Left renal pelvis (tissue), 4 donors: Measurements from ENCODE around the gene HSD17B10. TPM values are rescaled to one million over a fixed set of nuclear protein-coding genes. Genes with fewer than 3 reads are reported as not detected.
"Not testable (repeated sequence)": the region's sequence is repeated elsewhere in the genome, so short reads cannot be mapped to it uniquely, and the experiment has no call there.

Source experiments
- DNase-seq, 4 donors: peaks; one replicate each; pipeline ENCODE4 v3.0.0-alpha.2; 2013; ENCODE audit warnings: low read depth in 4 of 4, low spot score in 3 of 4
- polyA plus RNA-seq, 4 donors: library from polyadenylated mRNA; unstranded; fragments of 120-200 nt; gene quantifications; one replicate each; pipeline ENCODE4 v1.2.1, GENCODE V29; 2013; ENCODE audit not compliant: insufficient read length in 4 of 4

Gene HSD17B10
- polyA plus RNA-seq, 4 donors = 67.8 to 115 (median 100) TPM

- DNase-seq = no peak
These were observed 4.1 kb upstream of the HSD17B10 start for GRCh38 chrX:53438174-53438831.

DNA sequence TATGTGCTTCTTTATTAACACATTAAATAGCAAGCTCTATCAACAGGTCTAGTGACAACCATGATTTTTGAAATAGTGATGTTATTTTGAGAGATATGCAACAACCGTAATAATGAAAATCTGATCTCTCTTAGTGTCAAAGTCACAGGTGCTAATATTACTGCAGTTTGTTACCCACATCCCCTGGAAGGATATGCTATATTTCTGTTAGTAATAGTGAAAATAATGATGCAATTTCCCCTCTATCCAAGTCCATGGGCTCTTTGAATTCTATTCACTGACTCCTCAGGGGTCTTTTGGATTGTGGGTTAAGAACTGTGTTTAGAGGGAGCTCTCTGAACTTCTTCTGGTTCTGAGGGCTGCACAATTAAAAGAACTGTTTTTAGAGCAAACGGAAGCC lies 3.0 kb upstream of the HSD17B10 start:
- DNase-seq = no peak

GRCh38 chrX:53435997-53436396 lies 1.8 kb upstream of the HSD17B10 start:
- DNase-seq = no peak

- DNase-seq = no peak
These were observed 3.9 kb downstream of the HSD17B10 start for GRCh38 chrX:53430231-53430630.

DNA sequence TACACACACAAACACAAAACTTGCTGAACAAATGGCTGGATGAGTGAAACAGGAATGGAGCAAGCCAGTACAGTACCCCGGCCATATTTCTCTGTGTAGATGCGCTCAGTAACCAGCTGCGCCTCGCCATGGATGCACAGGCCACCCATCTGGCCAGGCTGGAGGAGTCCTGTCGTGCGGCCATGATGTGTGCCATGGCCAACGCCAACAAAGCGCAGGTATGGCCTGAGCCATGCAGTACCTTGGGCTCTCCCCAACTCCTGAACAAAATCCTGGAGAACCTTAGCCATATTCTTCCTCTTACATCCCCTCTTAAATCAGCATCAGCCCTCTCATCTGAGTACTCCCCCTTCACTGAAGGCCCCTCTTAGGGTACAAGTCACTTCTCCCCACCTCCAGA lies 4.4 kb downstream of the HSD17B10 start:
- DNase-seq = no peak

- DNase-seq = no peak
These were observed 11.3 kb downstream of the HSD17B10 start, which contains the start of gene RIBC1 for GRCh38 chrX:53422861-53423306. TSS of gene RIBC1 (plus strand) at chrX:53422873. CDS start at chrX:53426277, 3,404 bp downstream.

GRCh38 chrX:53422086-53422860 lies 11.9 kb downstream of the HSD17B10 start, which contains the start of gene SMC1A:
TSS of gene SMC1A (minus strand) at chrX:53422654. CDS start at chrX:53422600, 54 bp downstream.
- DNase-seq = peak; percentile 86 to 92 (median 88)

- DNase-seq = peak in 1 of 4 donors; percentile 39
These were observed 12.4 kb downstream of the HSD17B10 start for GRCh38 chrX:53421772-53422085.

- no peak for DNase-seq
These were observed 13.0 kb downstream of the HSD17B10 start for GRCh38 chrX:53421125-53421524.

- DNase-seq = not testable (repeated sequence)
These were observed 13.8 kb downstream of the HSD17B10 start for GRCh38 chrX:53420351-53420750.

- DNase-seq = no peak
These were observed 21.7 kb downstream of the HSD17B10 start for GRCh38 chrX:53412446-53412845.

DNA sequence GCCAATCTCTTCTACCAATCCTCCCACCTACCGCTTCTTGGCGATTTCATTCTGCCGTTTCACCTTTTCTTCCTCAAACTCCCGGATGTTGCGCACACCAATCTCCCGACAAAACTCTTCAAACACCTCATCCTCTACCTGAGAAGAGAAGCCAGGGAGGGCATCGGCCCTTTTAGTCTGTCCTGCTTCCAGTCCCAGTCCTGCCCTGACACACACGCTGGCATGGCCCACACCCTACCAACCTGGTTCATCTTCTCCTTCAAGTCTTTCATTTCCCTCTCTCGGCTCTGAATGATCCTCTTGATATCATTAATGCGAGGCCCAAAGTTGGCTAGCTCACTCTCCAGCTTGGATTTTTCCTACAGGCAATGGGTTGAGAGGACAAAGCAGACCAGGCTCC lies 30.6 kb downstream of the HSD17B10 start:
- DNase-seq = no peak

GRCh38 chrX:53398216-53398615 lies 36.0 kb downstream of the HSD17B10 start:
- DNase-seq = no peak

GRCh38 chrX:53395605-53396298 lies 38.4 kb downstream of the HSD17B10 start:
- DNase-seq = no peak

GRCh38 chrX:53383376-53384076 lies 50.6 kb downstream of the HSD17B10 start:
- DNase-seq = no peak

Other genes starting within 250 kb of the HSD17B10 start
- gene KDM5C, start 209.2 kb downstream of the HSD17B10 start, polyA plus RNA-seq = 10 to 100 TPM; 61.3 to 76.7 (median 70.7) TPM
- gene IQSEC2, start 152.8 kb downstream of the HSD17B10 start, polyA plus RNA-seq = 10 to 100 TPM; 12.3 to 18.4 (median 13.7) TPM
- 100 to 1,000 TPM in 2 of 4 donors, 10 to 100 TPM in 2; 85.5 to 115 (median 104) TPM for gene SMC1A, start 11.7 kb downstream of the HSD17B10 start, polyA plus RNA-seq
- gene RIBC1, start 11.5 kb downstream of the HSD17B10 start, polyA plus RNA-seq = 1 to 10 TPM; 1.4 to 4.7 (median 3.7) TPM